OCI-LY7 (cell line): Measurements from ENCODE around the gene RNF217.

Experiments used
- CTCF ChIP-seq: fragments of 200-600 bp; sonication (generic); conservative IDR thresholded peaks from 2 replicates; pipeline ENCODE4 v1.5.1; 2014; ENCODE audit warnings: mild to moderate bottlenecking, antibody characterized with exemption, low read length, moderate library complexity, mixed read lengths
- EZH2phosphoT487 ChIP-seq: fragments of 200-600 bp; sonication (generic); IDR thresholded peaks from 2 replicates; pipeline ENCODE4 v1.6.1; 2018; ENCODE audit warnings: low read depth, borderline replicate concordance, mild to moderate bottlenecking, mixed run types, antibody characterized with exemption, low read length, moderate library complexity, mixed read lengths

- TF ChIP-seq CTCF, result no peak
- no peak for TF ChIP-seq EZH2phosphoT487
Observed at GRCh38 chr6:125030969-125031368, 68.7 kb downstream of the RNF217 start.
